Renal pelvis (tissue), 4 donors: ENCODE results near the gene ZNF138. TPM values are rescaled to one million over a fixed set of nuclear protein-coding genes. Genes with fewer than 3 reads are reported as not detected.

Experiments used
- DNase-seq: peaks from one replicate; pipeline ENCODE4 v3.0.0-alpha.2; 2013
- polyA plus RNA-seq, 3 donors: library from polyadenylated mRNA; unstranded; fragments of 120-200 nt; gene quantifications; one replicate each; pipeline ENCODE4 v1.2.1, GENCODE V29; 2013; ENCODE audit not compliant: insufficient read length in 3 of 3

Gene ZNF138
- polyA plus RNA-seq, 3 donors = 12.6 to 17.6 (median 17.4) TPM

GRCh38 chr7:64874114-64874513, 79.9 kb downstream of the ZNF138 start:
- DNase-seq = no peak

DNA sequence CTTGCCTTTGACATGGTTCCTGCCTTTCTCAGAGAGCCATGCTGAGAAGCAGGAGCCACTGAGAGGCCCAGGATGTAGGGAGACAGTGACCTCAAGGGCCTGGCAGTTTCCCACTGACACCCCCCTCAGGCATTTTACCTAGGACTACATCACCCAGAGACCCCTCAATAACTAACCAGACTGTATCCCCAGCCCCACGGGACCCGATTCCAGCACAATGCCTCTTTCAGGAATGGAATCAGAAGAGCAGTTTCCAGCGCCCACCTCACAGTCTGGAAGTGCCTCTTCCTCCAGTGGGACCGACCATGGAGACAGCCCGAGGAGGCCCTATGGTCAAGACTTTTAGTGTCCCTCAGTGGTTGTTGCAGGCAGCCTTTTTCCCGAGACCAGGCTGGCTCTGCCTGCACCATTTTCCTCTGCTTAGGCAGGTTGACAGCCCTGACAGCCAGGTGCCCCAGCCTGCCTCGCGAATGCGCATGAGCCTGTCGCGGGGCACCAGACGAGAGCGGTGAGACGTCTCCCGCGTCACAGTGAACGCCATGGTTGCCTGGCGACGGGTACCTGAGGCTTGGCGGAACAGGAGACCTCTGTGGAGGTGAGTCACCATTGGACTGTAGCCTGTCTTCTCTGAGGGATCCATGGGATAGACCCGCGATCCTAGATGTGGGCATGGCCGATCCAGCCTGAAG, 80.5 kb downstream of the ZNF138 start:
- DNase-seq = no peak

DNA sequence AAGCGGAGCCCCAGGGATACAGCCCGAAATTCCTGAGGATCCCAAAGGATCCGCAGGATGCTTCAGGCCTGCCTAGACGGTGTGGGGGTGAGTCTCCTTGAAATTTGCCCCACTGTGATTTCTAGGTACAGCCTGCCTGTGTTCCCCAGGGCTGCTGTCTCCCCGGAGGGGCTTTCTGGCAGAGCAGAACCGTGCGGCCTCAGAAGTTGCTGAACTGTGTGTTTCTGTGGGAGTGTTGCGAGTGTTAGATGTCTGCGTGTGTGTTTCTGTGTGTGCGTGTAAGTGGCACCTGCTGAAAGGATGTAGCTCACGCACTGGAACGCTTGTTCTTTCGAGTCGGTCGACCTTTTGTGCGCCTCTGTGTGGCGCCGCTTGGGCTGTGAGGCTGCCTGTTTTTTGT, 81.0 kb downstream of the ZNF138 start:
- DNase-seq = no peak

GRCh38 chr7:64875658-64876406, 81.6 kb downstream of the ZNF138 start:
- no peak for DNase-seq

- DNase-seq = peak; percentile 76
These were observed 82.8 kb downstream of the ZNF138 start for GRCh38 chr7:64876792-64877713.

DNA sequence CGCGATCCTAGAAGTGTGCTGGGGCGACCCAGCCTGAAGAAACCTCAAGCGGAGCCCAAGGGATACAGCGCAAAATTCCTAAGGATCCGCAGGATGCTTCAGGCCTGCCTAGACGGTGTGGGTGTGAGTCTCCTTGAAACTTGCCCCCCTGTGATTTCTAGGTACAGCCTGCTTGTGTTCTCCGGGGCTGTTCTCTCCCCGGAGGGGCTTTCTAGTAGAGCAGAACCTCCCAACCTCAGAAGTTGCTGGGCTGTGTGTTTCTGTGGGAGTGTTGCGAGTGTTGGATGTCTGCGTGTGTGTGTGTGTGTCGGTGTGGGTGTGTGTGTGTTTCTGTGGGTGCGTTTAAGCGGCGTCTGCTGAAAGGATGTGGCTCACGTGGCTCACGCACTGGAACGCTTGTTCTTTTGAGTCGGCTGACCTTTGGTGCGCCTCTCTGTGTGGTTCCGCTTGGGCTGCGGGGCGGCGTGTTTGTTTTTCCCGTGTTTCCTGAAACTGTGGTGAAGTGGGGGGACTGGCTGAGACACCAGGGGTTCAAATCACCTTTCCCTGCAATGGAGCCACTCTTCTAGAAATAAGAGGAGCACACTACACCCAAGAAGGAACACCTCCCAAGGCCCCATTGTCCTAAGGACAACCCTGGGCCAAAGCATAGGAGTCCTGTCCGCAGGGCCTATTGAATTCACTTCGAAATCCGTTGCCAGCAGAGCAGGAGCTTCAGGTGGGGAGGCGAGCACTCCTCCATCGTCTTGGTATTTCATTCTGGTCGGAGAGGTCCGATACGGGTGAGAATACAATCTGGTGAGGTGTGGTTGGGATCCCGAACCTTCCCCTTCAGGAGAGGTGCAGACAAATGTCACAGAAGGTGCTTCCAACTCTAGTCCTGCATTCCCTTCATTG, 83.7 kb downstream of the ZNF138 start:
- DNase-seq = no peak

DNA sequence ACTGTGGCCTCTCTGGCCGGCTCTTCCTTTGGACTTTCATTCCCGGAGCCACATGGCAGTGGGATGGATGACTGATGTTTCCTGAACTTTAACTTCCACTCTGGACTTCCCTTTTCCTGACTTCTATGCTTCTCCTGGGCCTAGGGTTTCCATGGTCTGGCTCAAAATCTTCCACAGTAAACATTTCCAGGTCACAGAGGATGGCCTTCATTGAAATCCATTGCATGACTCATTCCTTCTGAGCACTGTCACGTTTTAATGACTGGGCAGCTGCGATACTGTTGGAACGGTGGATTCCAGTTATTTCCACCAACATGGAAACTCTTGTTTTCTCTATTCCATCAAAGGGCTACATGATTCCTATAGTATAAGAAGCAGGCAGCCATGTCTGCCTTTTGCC, 84.5 kb downstream of the ZNF138 start:
- DNase-seq = no peak

GRCh38 chr7:64879086-64879730, 85.0 kb downstream of the ZNF138 start:
- DNase-seq = no peak

DNA sequence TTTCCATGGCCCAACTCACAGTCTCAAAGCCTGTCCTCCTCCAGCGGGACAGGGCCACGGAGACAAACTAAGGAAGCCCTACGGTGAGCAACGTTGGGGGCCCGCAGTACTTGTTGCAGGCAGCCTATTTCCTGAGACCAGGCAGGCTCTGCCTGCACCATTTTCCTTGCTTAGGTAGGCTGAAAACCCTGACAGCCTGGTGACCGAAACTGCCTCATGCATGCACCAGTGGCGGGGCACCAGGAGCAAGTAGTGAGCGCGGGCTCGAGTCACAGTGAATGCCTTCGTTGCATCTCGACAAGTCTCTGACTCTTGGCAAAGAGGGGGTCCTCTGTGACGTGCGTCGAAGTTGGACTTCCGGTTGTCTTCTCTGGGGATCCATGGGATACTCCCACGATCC, 85.6 kb downstream of the ZNF138 start:
- DNase-seq = no peak

DNA sequence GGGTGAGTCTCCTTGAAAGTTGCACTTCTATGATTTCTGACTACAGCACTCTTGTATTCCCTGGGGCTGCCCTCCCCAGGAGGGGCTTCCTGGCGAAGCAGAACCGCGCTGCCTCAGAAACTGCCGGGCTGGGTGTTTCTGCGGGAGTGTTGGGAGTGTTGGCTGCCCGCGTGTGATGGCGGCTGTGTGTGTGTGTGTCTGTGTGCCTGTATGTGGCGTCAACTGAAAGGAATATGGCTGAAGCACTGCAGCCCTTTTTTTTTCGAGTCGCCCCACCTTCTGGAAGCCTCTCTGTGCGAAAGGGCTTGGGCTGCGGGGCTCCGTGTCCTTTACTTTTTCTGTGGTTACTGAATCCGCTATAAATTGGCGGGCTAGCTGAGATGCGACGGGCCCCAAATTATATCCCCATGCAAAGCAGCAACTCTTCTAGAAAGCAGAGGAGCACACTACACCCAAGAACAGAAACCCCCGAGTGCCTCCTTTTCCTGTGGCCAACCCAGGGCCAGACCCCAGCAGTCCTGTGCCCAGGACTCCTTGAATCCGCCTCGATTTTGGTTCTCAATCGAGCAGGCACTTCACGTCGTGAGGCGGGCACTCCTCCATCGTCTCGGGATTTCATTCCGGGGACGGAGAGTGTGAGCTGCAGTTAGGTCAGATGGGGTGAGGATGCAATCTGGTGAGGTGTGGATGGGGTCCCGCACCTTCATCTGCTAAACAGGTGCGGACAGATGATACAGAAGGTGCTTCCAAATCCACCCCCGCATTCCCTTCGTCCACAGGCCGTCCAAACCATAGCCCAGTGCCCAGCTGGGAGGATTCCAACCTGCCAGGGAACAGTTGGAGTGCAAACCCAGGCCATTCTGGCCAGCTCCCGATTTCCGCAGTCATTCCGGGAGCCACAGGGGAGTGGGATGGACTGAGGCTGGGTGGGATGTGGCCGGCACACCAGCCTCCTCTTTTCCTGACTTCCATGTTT, 86.4 kb downstream of the ZNF138 start:
- no peak for DNase-seq

- DNase-seq = no peak
These were observed 87.4 kb downstream of the ZNF138 start for GRCh38 chr7:64881461-64882287.

DNA sequence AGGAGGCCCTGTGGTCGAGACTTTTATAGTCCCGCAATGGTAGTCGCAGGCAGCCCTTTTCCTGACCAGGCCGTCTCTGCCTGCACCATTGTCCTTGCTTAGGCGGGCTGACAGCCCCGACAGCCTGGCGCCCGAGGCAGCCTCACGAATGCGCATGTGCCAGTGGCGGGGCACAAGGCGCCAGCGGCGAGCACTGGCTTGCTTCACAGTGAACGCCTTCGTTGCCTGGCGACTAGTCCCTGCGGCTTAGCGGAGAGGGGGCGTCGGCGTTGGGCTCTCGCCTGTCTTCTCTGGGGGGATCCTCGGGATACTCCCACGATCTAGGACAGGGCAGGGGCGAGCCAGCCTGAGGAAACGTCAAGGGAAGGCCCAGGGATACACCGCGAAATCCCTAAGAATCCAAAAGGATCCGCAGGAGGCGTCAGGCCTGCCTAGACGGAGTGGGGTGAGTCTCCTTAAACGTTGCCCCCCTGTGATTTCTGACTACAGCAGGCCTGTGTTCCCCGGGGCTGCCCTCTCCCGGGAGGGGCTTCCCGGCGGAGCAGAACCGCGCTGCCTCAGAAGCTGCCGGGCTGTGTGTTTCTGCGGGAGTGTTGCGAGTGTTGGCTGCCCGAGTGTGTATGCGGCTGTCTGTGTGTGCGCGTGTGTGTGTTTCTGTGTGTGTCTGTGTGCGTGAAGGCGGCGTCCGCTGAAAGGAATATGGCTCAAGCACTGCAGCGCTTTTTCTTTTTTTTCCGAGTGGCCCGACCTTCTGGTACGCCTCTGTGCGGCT, 88.3 kb downstream of the ZNF138 start:
- DNase-seq = no peak

Other genes starting within 250 kb of the ZNF138 start
- gene ZNF680, start 231.4 kb upstream of the ZNF138 start, polyA plus RNA-seq = 10 to 100 TPM; 14.7 to 15.5 (median 15.2) TPM
- gene ZNF107, start 128.3 kb upstream of the ZNF138 start, polyA plus RNA-seq = 10 to 100 TPM in 1 of 3 donors, 1 to 10 TPM in 2; 7.7 to 10.2 (median 9.8) TPM
- gene ZNF273, start 108.8 kb downstream of the ZNF138 start, polyA plus RNA-seq = 10 to 100 TPM in 2 of 3 donors, 1 to 10 TPM in 1; 7.8 to 10.8 (median 10.4) TPM
- gene ZNF117, start 196.6 kb downstream of the ZNF138 start, polyA plus RNA-seq = 10 to 100 TPM; 24.9 to 58.9 (median 58.3) TPM
- gene ERV3-1, start 212.3 kb downstream of the ZNF138 start, polyA plus RNA-seq = 10 to 100 TPM; 27.4 to 58.8 (median 48.8) TPM